IMR-90 (cell line): Measurements from ENCODE around the gene ACSBG1. TPM values are rescaled to one million over a fixed set of nuclear protein-coding genes. Genes with fewer than 3 reads are reported as not detected.
A peak's percentile ranks its signal among the peaks of the same experiment; 100 is the strongest.

Experiments used
- ATAC-seq: fragments of 200-7000 bp; cut with Tn5 transposase; 2 replicates; pipeline ENCODE4 v1.9.1; 2020; ENCODE audit warnings: low read depth, mild to moderate bottlenecking, moderate library complexity
- BruUV-seq: library from RNA; stranded (reverse); fragments of 400-500 nt; replicated peaks from 2 replicates; lab custom pipeline; 2021; lab: Mats Ljungman, UMichigan
- CTCF ChIA-PET: fragments of 300-600 bp; formaldehyde crosslinking; extraction: SDS; loops from one replicate; lab custom pipeline; 2021; ENCODE audit warnings: antibody characterized with exemption; lab: Yijun Ruan, JAX
- POLR2A ChIA-PET: fragments of 300-600 bp; sonication (Branson Sonifier 250); formaldehyde crosslinking; loops from one replicate; lab custom pipeline; 2022; ENCODE audit warnings: antibody characterized with exemption; ENCODE audit not compliant: unreplicated experiment; lab: Charles Lee
- DNase-seq: peaks from one replicate; pipeline ENCODE4 v3.0.0; 2013
- H2AFZ ChIP-seq: replicated peaks from 2 replicates; pipeline ENCODE3; 2013; ENCODE audit warnings: low read length, mild to moderate bottlenecking; ENCODE audit not compliant: poor library complexity
- H2AK5ac ChIP-seq: 2 replicates; pipeline ENCODE4 v1.6.1; 2013; ENCODE audit warnings: low read depth, low read length, inconsistent platforms
- H2AK9ac ChIP-seq: replicated peaks from 2 replicates; pipeline ENCODE3; 2013; ENCODE audit warnings: mild to moderate bottlenecking, low read depth, low read length, moderate library complexity; ENCODE audit not compliant: poor library complexity
- H2BK120ac ChIP-seq: 2 replicates; pipeline ENCODE4 v1.6.1; 2013; ENCODE audit warnings: low read depth, low read length, inconsistent platforms
- H2BK15ac ChIP-seq: 3 replicates; pipeline ENCODE4 v1.6.1; 2013; ENCODE audit warnings: low read depth, low read length, inconsistent platforms
- H2BK20ac ChIP-seq: 2 replicates; pipeline ENCODE4 v1.6.1; 2013; ENCODE audit warnings: low read depth, mild to moderate bottlenecking, inconsistent platforms, low read length, moderate library complexity
- H2BK5ac ChIP-seq: 2 replicates; pipeline ENCODE4 v1.6.1; 2013; ENCODE audit warnings: mild to moderate bottlenecking, low read depth, low read length, inconsistent platforms; ENCODE audit not compliant: poor library complexity, severe bottlenecking
- H3K14ac ChIP-seq: replicated peaks from 2 replicates; pipeline ENCODE4 v1.6.1; 2013; ENCODE audit warnings: low read depth, low read length, inconsistent platforms
- H3K18ac ChIP-seq: 2 replicates; pipeline ENCODE4 v1.6.1; 2013; ENCODE audit warnings: low read depth, low read length, control low read depth
- H3K23ac ChIP-seq: 2 replicates; pipeline ENCODE4 v1.6.1; 2013; ENCODE audit warnings: low read depth, low read length, inconsistent platforms
- H3K27ac ChIP-seq: 2 replicates; pipeline ENCODE4 v1.5.1; 2013; ENCODE audit warnings: mild to moderate bottlenecking, control low read depth, low read length; ENCODE audit not compliant: insufficient read depth
- H3K27me3 ChIP-seq: 2 replicates; pipeline ENCODE4 v1.6.1; 2013; ENCODE audit warnings: low read length; ENCODE audit not compliant: control insufficient read depth, insufficient read depth
- H3K36me3 ChIP-seq: 2 replicates; pipeline ENCODE4 v1.6.1; 2013; ENCODE audit warnings: low read length, mixed read lengths; ENCODE audit not compliant: control insufficient read depth, insufficient read depth
- H3K4ac ChIP-seq: 2 replicates; pipeline ENCODE4 v1.6.1; 2013; ENCODE audit warnings: low read depth, low read length, inconsistent platforms
- H3K4me1 ChIP-seq: 2 replicates; pipeline ENCODE4 v1.6.1; 2013; ENCODE audit warnings: low read length, mixed read lengths; ENCODE audit not compliant: control insufficient read depth, insufficient read depth
- H3K4me2 ChIP-seq: 2 replicates; pipeline ENCODE4 v1.6.1; 2013; ENCODE audit warnings: low read depth, mild to moderate bottlenecking, control low read depth, low read length, moderate library complexity
- H3K4me3 ChIP-seq: 2 replicates; pipeline ENCODE4 v1.5.1; 2013; ENCODE audit warnings: low read depth, mild to moderate bottlenecking, control low read depth, low read length, moderate library complexity; ENCODE audit not compliant: insufficient read depth
- H3K56ac ChIP-seq: 2 replicates; pipeline ENCODE4 v1.6.1; 2013; ENCODE audit warnings: low read length, inconsistent platforms; ENCODE audit not compliant: insufficient read depth; ENCODE audit errors: extremely low read depth
- H3K79me1 ChIP-seq, 2 experiments: 2 replicates each; pipeline ENCODE4 v1.6.1; 2013; ENCODE audit warnings: low read length in 2 of 2, inconsistent platforms in 1 of 2, low read depth in 1 of 2
- H3K9ac ChIP-seq: 2 replicates; pipeline ENCODE4 v1.6.1; 2013; ENCODE audit warnings: low read depth, low read length, control low read depth
- H3K9me1 ChIP-seq: 2 replicates; pipeline ENCODE4 v1.6.1; 2013; ENCODE audit warnings: low read length, inconsistent platforms; ENCODE audit not compliant: insufficient read depth
- H3K9me3 ChIP-seq: 2 replicates; pipeline ENCODE4 v1.6.1; 2013; ENCODE audit warnings: low read length; ENCODE audit not compliant: control insufficient read depth, insufficient read depth
- H4K20me1 ChIP-seq: 2 replicates; pipeline ENCODE4 v1.6.1; 2013; ENCODE audit warnings: low read length, inconsistent platforms; ENCODE audit not compliant: insufficient read depth
- H4K5ac ChIP-seq: 2 replicates; pipeline ENCODE4 v1.6.1; 2013; ENCODE audit warnings: mild to moderate bottlenecking, low read depth, low read length, control low read depth
- H4K8ac ChIP-seq, 2 experiments: 2 replicates each; pipeline ENCODE4 v1.6.1; 2013; ENCODE audit warnings: low read depth in 2 of 2, low read length in 2 of 2, control low read depth in 1 of 2, inconsistent platforms in 1 of 2
- H4K91ac ChIP-seq: 2 replicates; pipeline ENCODE4 v1.6.1; 2013; ENCODE audit warnings: low read depth, low read length, inconsistent platforms; ENCODE audit not compliant: insufficient read depth
- FOS ChIP-seq: fragments of 150-350 bp; IDR thresholded peaks from 2 replicates; pipeline ENCODE4 v1.6.1; 2016; ENCODE audit warnings: low read depth, low read length
- MAFK ChIP-seq: IDR thresholded peaks from 2 replicates; pipeline ENCODE4 v1.6.1; 2012; ENCODE audit warnings: low read depth, low read length, improper control_type of control experiment
- MXI1 ChIP-seq: IDR thresholded peaks from 2 replicates; pipeline ENCODE4 v1.6.1; 2012; ENCODE audit warnings: low read depth, mild to moderate bottlenecking, low read length, moderate library complexity, borderline replicate concordance
- RFX5 ChIP-seq: IDR thresholded peaks from 2 replicates; pipeline ENCODE4 v1.8.0; 2012; ENCODE audit warnings: low read depth, mild to moderate bottlenecking, low read length, moderate library complexity
- WGBS, 2 experiments: methylation state at CpG; one replicate each; pipeline versions ENCODE4 v1.1.5 to v1.1.7; 2013; ENCODE audit warnings: missing lambda C conversion rate in 2 of 2; ENCODE audit not compliant: insufficient read length in 1 of 2; ENCODE audit errors: extremely low coverage in 2 of 2; 5-methylcytosine and 5-hydroxymethylcytosine counted together
- dilution Hi-C: fragments of 300-500 bp; cut with HindIII; formaldehyde crosslinking; loops from one replicate; pipeline ENCODE4 v1.14.3; 2018; ENCODE audit warnings: low sequenced_read_pairs; ENCODE audit not compliant: unreplicated experiment
- in situ Hi-C: fragments of 300-500 bp; cut with MboI; formaldehyde crosslinking; loops from 3 replicates; pipeline ENCODE4 v1.14.3; 2019; ENCODE audit warnings: low sequenced_read_pairs, inconsistent platforms, mixed read lengths
- intact Hi-C: fragments of 100-400 bp; cut with micrococcal nuclease; formaldehyde crosslinking; loops from 2 replicates; pipeline ENCODE4 v1.10.0; 2022
- polyA plus RNA-seq, 3 experiments: library from polyadenylated mRNA; depleted of rRNA; stranded (reverse); fragments of >200 nt; gene quantifications; 2 replicates each; pipeline ENCODE4 v1.2.3, GENCODE V29; 2012; ENCODE audit warnings: low replicate concordance in 1 of 3
- total RNA-seq: library from RNA; depleted of rRNA; stranded (reverse); fragments of >200 nt; gene quantifications from 2 replicates; pipeline ENCODE4 v1.2.3, GENCODE V29; 2012; rRNA removed

Gene ACSBG1
- total and polyA plus RNA-seq, 2 of the 4 experiments (the other 2 are of a cell fraction) = 0.02 TPM; not detected in 1

DNA sequence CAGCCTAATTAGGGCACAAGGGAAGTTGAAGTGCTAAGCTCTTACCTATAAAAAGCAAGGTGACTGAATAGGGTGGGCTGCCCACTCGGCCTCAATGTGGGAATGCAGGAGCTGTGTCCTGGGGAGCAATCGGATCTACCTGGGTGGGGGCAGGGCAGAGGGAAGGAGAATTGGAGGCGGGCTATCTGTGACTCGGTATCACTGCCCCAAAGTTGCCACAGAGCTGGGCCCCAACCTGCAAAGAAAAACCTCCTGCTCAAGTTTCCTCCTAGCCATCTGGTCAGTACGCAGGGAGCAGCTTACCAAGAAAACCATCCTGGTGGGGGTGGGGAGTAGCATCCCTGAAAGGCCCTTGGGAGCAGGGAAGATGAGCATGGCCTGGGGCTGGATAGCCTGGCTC lies 113.8 kb downstream of the ACSBG1 start:
- DNase-seq (no peak), ATAC-seq (no peak)
- H4K8ac ChIP-seq = no peak overlapping the region
- intact Hi-C loops = no loop called here
- H3K79me1 ChIP-seq = no peaks in the 10 kb centered on the region
- CTCF ChIA-PET = interaction anchor here (0.9 kb wide), 1 partner anchor 12 kb away, joined by 5 read pairs; no protein-coding TSS in a partner anchor
- no peak overlapping the region for H2BK20ac ChIP-seq
- no peak overlapping the region for H3K27ac ChIP-seq
- H2BK5ac ChIP-seq = no peak overlapping the region
- no peak overlapping the region for H3K14ac ChIP-seq
- no peak overlapping the region for H2BK15ac ChIP-seq
- no peaks in the 10 kb centered on the region for H3K36me3 ChIP-seq
- H3K56ac ChIP-seq = no peak overlapping the region
- POLR2A ChIA-PET = no interaction called here
- no peak overlapping the region for H3K4me3 ChIP-seq
- H3K9ac ChIP-seq = no peak overlapping the region
- peak overlapping the region; percentile 24 for H2AK9ac ChIP-seq
- H2BK120ac ChIP-seq = no peak overlapping the region
- H3K27me3 ChIP-seq = peaks cover 31% of the 10 kb centered on the region; the same call in 1 of the 2 replicates
- no peaks in the 10 kb centered on the region for H4K20me1 ChIP-seq
- no CpG with 5 or more reads among the region's 5 CpGs for WGBS, 2 experiments
- no peak overlapping the region for H3K4ac ChIP-seq
- no TSS peak for BruUV-seq
- dilution Hi-C loops = no loop called here
- H2AFZ ChIP-seq = no peak overlapping the region
- H3K4me1 ChIP-seq = no peaks in the 10 kb centered on the region
- no peak overlapping the region for H3K4me2 ChIP-seq
- in situ Hi-C loops = no loop called here
- no peak overlapping the region for H3K23ac ChIP-seq
- H3K9me1 ChIP-seq = no peaks in the 10 kb centered on the region; the same call in 1 of the 2 replicates
- TF ChIP-seq MAFK (no peak), FOS (no peak), RFX5 (no peak), MXI1 (no peak)
- H2AK5ac ChIP-seq = no peak overlapping the region
- H3K18ac ChIP-seq = no peak overlapping the region
- H4K91ac ChIP-seq = no peak overlapping the region
- H4K5ac ChIP-seq = no peak overlapping the region
- H3K9me3 ChIP-seq = no peaks in the 10 kb centered on the region

Other genes starting within 250 kb of the ACSBG1 start
- 17.7 and 17.8 TPM in 2 replicates for gene TBC1D2B, start 156.9 kb downstream of the ACSBG1 start, total RNA-seq
- 22.8 and 28.3 TPM in 2 replicates for gene TBC1D2B, start 156.9 kb downstream of the ACSBG1 start, polyA plus RNA-seq (2012; rRNA removed)
- gene SH2D7, start 142.0 kb downstream of the ACSBG1 start, total RNA-seq = not detected in 2 replicates
- gene SH2D7, start 142.0 kb downstream of the ACSBG1 start, polyA plus RNA-seq (2012; rRNA removed) = not detected in 2 replicates
- gene CIB2, start 103.1 kb downstream of the ACSBG1 start, total RNA-seq = 2.2 and 2.5 TPM in 2 replicates
- 2.4 and 2.8 TPM in 2 replicates for gene CIB2, start 103.1 kb downstream of the ACSBG1 start, polyA plus RNA-seq (2012; rRNA removed)
- 47.7 and 64.4 TPM in 2 replicates for gene IDH3A, start 85.2 kb downstream of the ACSBG1 start, total RNA-seq
- gene IDH3A, start 85.2 kb downstream of the ACSBG1 start, polyA plus RNA-seq (2012; rRNA removed) = 33.9 and 34.5 TPM in 2 replicates
- gene DNAJA4, start 30.0 kb upstream of the ACSBG1 start, total RNA-seq = under 0.01 and 0.18 TPM in 2 replicates
- 0.27 and 0.32 TPM in 2 replicates for gene DNAJA4, start 30.0 kb upstream of the ACSBG1 start, polyA plus RNA-seq (2012; rRNA removed)
- gene SKIC8, start 65.0 kb upstream of the ACSBG1 start, total RNA-seq = 102 and 124 TPM in 2 replicates
- 69.9 and 72.2 TPM in 2 replicates for gene SKIC8, start 65.0 kb upstream of the ACSBG1 start, polyA plus RNA-seq (2012; rRNA removed)
- gene CRABP1, start 105.8 kb upstream of the ACSBG1 start, total RNA-seq = not detected in 2 replicates
- not detected in 2 replicates for gene CRABP1, start 105.8 kb upstream of the ACSBG1 start, polyA plus RNA-seq (2012; rRNA removed)
- gene IREB2, start 203.7 kb upstream of the ACSBG1 start, total RNA-seq = 12.2 and 23.6 TPM in 2 replicates
- gene IREB2, start 203.7 kb upstream of the ACSBG1 start, polyA plus RNA-seq (2012; rRNA removed) = 10.0 and 13.5 TPM in 2 replicates